Eye (tissue), 1 donor: Measurements from ENCODE around the gene ATG16L2.
"Not testable (repeated sequence)": the region's sequence is repeated elsewhere in the genome, so short reads cannot be mapped to it uniquely, and the experiment has no call there.

Source experiments
- DNase-seq: peaks from one replicate; pipeline ENCODE4 v3.0.0-alpha.2; 2015

Gene ATG16L2

GRCh38 chr11:72780296-72781062 is 33.7 kb upstream of the ATG16L2 start:
- DNase-seq: no peak

GRCh38 chr11:72781063-72781312 is 33.2 kb upstream of the ATG16L2 start:
- peak; percentile 43 for DNase-seq

GRCh38 chr11:72781313-72782080 is 32.7 kb upstream of the ATG16L2 start:
- peak; percentile 67 for DNase-seq

- peak; percentile 45 for DNase-seq
These were observed 31.9 kb upstream of the ATG16L2 start for GRCh38 chr11:72782081-72782920.

GRCh38 chr11:72783144-72783905 is 30.9 kb upstream of the ATG16L2 start:
- DNase-seq: no peak

- DNase-seq: no peak
These were observed 29.5 kb upstream of the ATG16L2 start for GRCh38 chr11:72784662-72785061.

- no peak for DNase-seq
These were observed 27.7 kb upstream of the ATG16L2 start for GRCh38 chr11:72786305-72787215.

- peak; percentile 40 for DNase-seq
These were observed 26.8 kb upstream of the ATG16L2 start for GRCh38 chr11:72787216-72788104.

- no peak for DNase-seq
These were observed 26.0 kb upstream of the ATG16L2 start for GRCh38 chr11:72788241-72788640.

GRCh38 chr11:72789493-72790131 is 24.6 kb upstream of the ATG16L2 start:
- DNase-seq: no peak

GRCh38 chr11:72791228-72791627 is 23.0 kb upstream of the ATG16L2 start:
- DNase-seq: not testable (repeated sequence)

GRCh38 chr11:72792437-72793021 is 21.7 kb upstream of the ATG16L2 start:
- no peak for DNase-seq

GRCh38 chr11:72793076-72793424 is 21.2 kb upstream of the ATG16L2 start:
- no peak for DNase-seq

GRCh38 chr11:72793425-72794367 is 20.5 kb upstream of the ATG16L2 start, which contains the start of gene STARD10:
TSS of gene STARD10 (minus strand) at chr11:72794047. CDS start at chr11:72781181, 12,866 bp downstream.
- DNase-seq: peak; percentile 99

- no peak for DNase-seq
These were observed 15.8 kb upstream of the ATG16L2 start for GRCh38 chr11:72798361-72798760.

GRCh38 chr11:72799441-72799840 is 14.8 kb upstream of the ATG16L2 start:
- DNase-seq: no peak

- DNase-seq: no peak
These were observed 11.4 kb upstream of the ATG16L2 start for GRCh38 chr11:72802822-72803221.

GRCh38 chr11:72805216-72805615 is 9.0 kb upstream of the ATG16L2 start:
- DNase-seq: no peak
